HepG2 (cell line): ENCODE data around the gene PROM2. TPM values are rescaled to one million over a fixed set of nuclear protein-coding genes. Genes with fewer than 3 reads are reported as not detected.
A peak's percentile ranks its signal among the peaks of the same experiment; 100 is the strongest.

Experiments
- ATAC-seq: fragments of 200-7000 bp; cut with Tn5 transposase; 3 replicates; pipeline ENCODE4 v1.9.1; 2020; ENCODE audit warnings: mild to moderate bottlenecking, moderate library complexity
- BruUV-seq: library from RNA; stranded (reverse); fragments of 400-500 nt; replicated peaks from 2 replicates; lab custom pipeline; 2021; lab: Mats Ljungman, UMichigan
- CTCF ChIA-PET: fragments of 300-600 bp; formaldehyde crosslinking; extraction: SDS; loops from one replicate; lab custom pipeline; 2021; ENCODE audit warnings: low total read pairs, inconsistent platforms, low intra/inter-chr PET ratio; lab: Yijun Ruan, JAX
- POLR2A ChIA-PET: fragments of 350-600 bp; sonication (Branson Sonifier 250); formaldehyde crosslinking; loops from one replicate; lab custom pipeline; 2020; ENCODE audit warnings: antibody characterized with exemption, inconsistent platforms; lab: Yijun Ruan, JAX
- DNase-seq: peaks from one replicate; pipeline ENCODE4 v3.0.0-alpha.2; 2015; ENCODE audit warnings: low spot score
- FAIRE-seq: peaks from 3 replicates; lab custom pipeline; 2011; peaks lifted over from hg19 to GRCh38; lab: Jason Lieb, UNC
- H2AFZ ChIP-seq: one replicate; pipeline ENCODE4 v1.6.1; 2011; ENCODE audit warnings: low read length, inconsistent platforms
- H3K27ac ChIP-seq: fragments of 300-600 bp; 3 replicates; pipeline ENCODE4 v1.8.0; 2011; ENCODE audit warnings: mixed run types, mild to moderate bottlenecking, mixed read lengths, low read length, inconsistent platforms; ENCODE audit not compliant: insufficient read depth; ENCODE audit errors: extremely low read length
- H3K27me3 ChIP-seq, 2 experiments: fragments of 200-600 bp in 1 of 2; 2 replicates in 1 of 2; 3 replicates in 1 of 2; pipeline versions ENCODE4 v1.6.0 to v1.8.0; 2011; ENCODE audit warnings: low read length in 2 of 2, mild to moderate bottlenecking in 2 of 2, moderate library complexity in 2 of 2, inconsistent platforms in 1 of 2; ENCODE audit not compliant: insufficient read depth in 2 of 2, control insufficient read depth in 1 of 2
- H3K36me3 ChIP-seq, 2 experiments: fragments of 200-600 bp in 1 of 2; replicated peaks in 1 of 2; 2 replicates in 1 of 2; 3 replicates in 1 of 2; pipeline versions ENCODE4 v1.5.1 to v1.8.0; 2011; ENCODE audit warnings: low read length in 2 of 2, inconsistent platforms in 1 of 2; ENCODE audit not compliant: insufficient read depth in 2 of 2, control insufficient read depth in 1 of 2
- H3K4me1 ChIP-seq: 2 replicates; pipeline ENCODE4 v1.5.1; 2012; ENCODE audit warnings: low read length, inconsistent platforms; ENCODE audit not compliant: insufficient read depth
- H3K4me2 ChIP-seq: 2 replicates; pipeline ENCODE4 v1.6.0; 2011; ENCODE audit warnings: low read depth, low read length, inconsistent platforms
- H3K4me3 ChIP-seq, 3 experiments: fragments of 200-600 bp in 1 of 3; sonication (generic), shearing (Covaris generic) in 1 of 3; replicated peaks in 1 of 3; 2 replicates each; pipeline ENCODE4 v1.5.1; 2011 to 2016; ENCODE audit warnings: low read length in 3 of 3, inconsistent platforms in 2 of 3, low read depth in 2 of 3, mild to moderate bottlenecking in 2 of 3, control low read depth in 1 of 3, mixed read lengths in 1 of 3; ENCODE audit not compliant: insufficient read depth in 1 of 3
- H3K79me2 ChIP-seq: one replicate; pipeline ENCODE4 v1.6.1; 2011; ENCODE audit warnings: low read length, inconsistent platforms; ENCODE audit not compliant: insufficient read depth
- H3K9ac ChIP-seq: 2 replicates; pipeline ENCODE4 v1.6.0; 2011; ENCODE audit warnings: mild to moderate bottlenecking, low read depth, low read length, inconsistent platforms; ENCODE audit not compliant: insufficient read depth
- H3K9me3 ChIP-seq: 2 replicates; pipeline ENCODE4 v1.5.1; 2012; ENCODE audit warnings: mild to moderate bottlenecking, low read length
- H4K20me1 ChIP-seq: 2 replicates; pipeline ENCODE4 v1.6.0; 2011; ENCODE audit warnings: inconsistent platforms, mild to moderate bottlenecking, low read length, moderate library complexity; ENCODE audit not compliant: insufficient read depth
- CTCF ChIP-seq: sonication (generic); formaldehyde crosslinking; IDR thresholded peaks from 2 replicates; pipeline ENCODE4 v1.5.0; 2020; ENCODE audit warnings: mild to moderate bottlenecking, missing genetic modification reagents, moderate library complexity
- FOXJ3 ChIP-seq: sonication (generic); formaldehyde crosslinking; IDR thresholded peaks from 2 replicates; pipeline ENCODE4 v1.4.0; 2020; ENCODE audit warnings: missing genetic modification reagents, mild to moderate bottlenecking, borderline replicate concordance
- FOXK1 ChIP-seq: sonication (generic); formaldehyde crosslinking; IDR thresholded peaks from 2 replicates; pipeline ENCODE4 v1.4.0; 2020; ENCODE audit warnings: low read depth, missing genetic modification reagents, borderline replicate concordance
- GMEB2 ChIP-seq: IDR thresholded peaks from 2 replicates; pipeline ENCODE4 v1.6.1; 2016; ENCODE audit warnings: missing biosample characterization, missing genetic modification reagents, low read depth
- KDM2A ChIP-seq: sonication (generic); formaldehyde crosslinking; IDR thresholded peaks from 2 replicates; pipeline ENCODE4 v1.4.0; 2020; ENCODE audit warnings: low read depth, missing genetic modification reagents, borderline replicate concordance
- NFRKB ChIP-seq: fragments of 450-650 bp; IDR thresholded peaks from 2 replicates; pipeline ENCODE4 v1.6.1; 2017
- RAD21 ChIP-seq: fragments of 450-650 bp; formaldehyde crosslinking; IDR thresholded peaks from 2 replicates; pipeline ENCODE4 v1.5.0; 2020; ENCODE audit warnings: mild to moderate bottlenecking
- SP140L ChIP-seq: sonication (generic); formaldehyde crosslinking; IDR thresholded peaks from 2 replicates; pipeline ENCODE4 v1.4.0; 2020; ENCODE audit warnings: missing genetic modification reagents, borderline replicate concordance
- STAG1 ChIP-seq: sonication (generic); formaldehyde crosslinking; IDR thresholded peaks from 2 replicates; pipeline ENCODE4 v1.4.0; 2020; ENCODE audit warnings: missing genetic modification reagents
- ZC3H4 ChIP-seq: sonication (generic); formaldehyde crosslinking; IDR thresholded peaks from 2 replicates; pipeline ENCODE4 v1.4.0; 2020; ENCODE audit warnings: missing genetic modification reagents, borderline replicate concordance
- ZNF609 ChIP-seq: sonication (generic); formaldehyde crosslinking; IDR thresholded peaks from 2 replicates; pipeline ENCODE4 v1.4.0; 2020; ENCODE audit warnings: mild to moderate bottlenecking, missing genetic modification reagents, borderline replicate concordance
- WGBS: methylation state at CpG from one replicate; pipeline ENCODE4 v1.1.6; 2017; ENCODE audit warnings: low lambda C conversion rate; 5-methylcytosine and 5-hydroxymethylcytosine counted together
- in situ Hi-C: cut with HindIII; loops from 2 replicates; pipeline ENCODE4 v1.10.0; 2017; ENCODE audit warnings: low pct_unique_long_range_greater_than_20kb; ENCODE audit not compliant: extremely low pct_ligation_motif_present
- intact Hi-C: fragments of 100-400 bp; cut with micrococcal nuclease; formaldehyde crosslinking; loops from one replicate; pipeline ENCODE4 v1.10.0; 2022; ENCODE audit not compliant: unreplicated experiment
- polyA plus RNA-seq, 8 experiments: library from polyadenylated mRNA; depleted of rRNA in 3 of 8; stranded (reverse) in 7 of 8; unstranded in 1 of 8; fragments of >200 nt; fragmentation: Illumina TruSeq in 4 of 8; extraction: Trizol in 4 of 8; gene quantifications; 2 replicates each; pipeline versions ENCODE4 v1.2.1 to v1.2.3, GENCODE V29; 2011 to 2016; ENCODE audit warnings: low read depth in 4 of 8, missing spikeins in 1 of 8, mixed read lengths in 1 of 8; ENCODE audit not compliant: insufficient read depth in 1 of 8
- total RNA-seq, 5 experiments: library from RNA; depleted of rRNA; stranded (reverse); fragments of >200 nt; fragmentation: Illumina TruSeq; extraction: Trizol; gene quantifications; 2 replicates each; pipeline ENCODE4 v1.2.3, GENCODE V29; 2016; ENCODE audit warnings: low read depth in 1 of 5

The PROM2 gene
- total and polyA plus RNA-seq, 2 of the 13 experiments (the other 11 are each of a cell fraction or from before 2014, with no cell fraction given) = not detected

- DNase-seq (peak; percentile 16), ATAC-seq (peak; percentile 81), FAIRE-seq (no peak)
- Histone ChIP-seq H4K20me1 (no peaks in the 10 kb centered on the region; the same call in 1 of the 2 replicates), H3K9me3 (0 out of 2 replicates have a peak, but pooled peaks cover 3% of the 10 kb centered on the region), H3K36me3 (no peaks in the 10 kb centered on the region), H3K27ac (no peak overlapping the region), H3K4me3 (no peak overlapping the region), H3K79me2 (no peaks in the 10 kb centered on the region), H3K4me2 (no peak overlapping the region), H3K4me1 (no peaks in the 10 kb centered on the region), H2AFZ (no peak overlapping the region), H3K27me3 (peaks cover 0 to 20% of the 10 kb centered on the region in 2 experiments; a peak in 4 of 5 replicates), H3K9ac (no peak overlapping the region)
- in situ Hi-C loops (no loop called here), intact Hi-C loops (loop anchor here (1.0 kb wide), 1 partner anchor 26 kb away; no protein-coding TSS in a partner anchor)
- peak; percentile 61 for TF ChIP-seq STAG1 (CRISPR knock-in tag)
- TF ChIP-seq CTCF = peak; percentile 63
- 0 out of 2 replicates have a peak, but pooled peaks have one; percentile 16 for TF ChIP-seq KDM2A (CRISPR knock-in tag)
- TF ChIP-seq NFRKB = no peak
- peak; percentile 57 for TF ChIP-seq RAD21
- CTCF ChIA-PET = no interaction called here
- POLR2A ChIA-PET = no interaction called here
- no TSS peak for BruUV-seq
- WGBS = 1% methylated on average over 7 of the region's 7 CpGs
These were observed 15.0 kb downstream of the PROM2 start for GRCh38 chr2:95289253-95289652.

GRCh38 chr2:95291222-95291621 lies 17.0 kb downstream of the PROM2 start:
- H3K27ac ChIP-seq = no peak overlapping the region
- ChIA-PET CTCF (no interaction called here), POLR2A (no interaction called here)
- no peak overlapping the region for H3K4me3 ChIP-seq
- peaks cover 2 to 35% of the 10 kb centered on the region in 2 experiments; a peak in 4 of 5 replicates for H3K27me3 ChIP-seq
- ATAC-seq (no peak), DNase-seq (no peak), FAIRE-seq (no peak)
- no peak overlapping the region for H3K9ac ChIP-seq
- H3K79me2 ChIP-seq = no peaks in the 10 kb centered on the region
- no peaks in the 10 kb centered on the region for H3K36me3 ChIP-seq
- intact Hi-C loops = no loop called here
- no peak overlapping the region for H2AFZ ChIP-seq
- H3K4me2 ChIP-seq = no peak overlapping the region
- H3K4me1 ChIP-seq = no peaks in the 10 kb centered on the region
- in situ Hi-C loops = no loop called here
- 0 out of 2 replicates have a peak, but pooled peaks cover 3% of the 10 kb centered on the region for H3K9me3 ChIP-seq
- BruUV-seq = no TSS peak
- H4K20me1 ChIP-seq = no peaks in the 10 kb centered on the region
- TF ChIP-seq FOXK1 (CRISPR knock-in tag) (no peak), SP140L (CRISPR knock-in tag) (no peak), ZC3H4 (no peak), FOXJ3 (CRISPR knock-in tag) (no peak), ZNF609 (no peak), GMEB2 (CRISPR knock-in tag) (no peak)
